MM.1S (cell line): ENCODE results near the gene PDS5B.

Source experiments
- DNase-seq: peaks from one replicate; pipeline ENCODE4 v3.0.0-alpha.2; 2015
- H2AFZ ChIP-seq: fragments of 300-600 bp; sonication (generic); 2 replicates; pipeline ENCODE4 v1.6.0; 2016; ENCODE audit warnings: antibody characterized with exemption, low read length
- H3F3A ChIP-seq: fragments of 300-600 bp; sonication (generic); 2 replicates; pipeline ENCODE4 v1.6.1; 2016; ENCODE audit warnings: mild to moderate bottlenecking, antibody characterized with exemption, low read length, moderate library complexity, mixed read lengths; ENCODE audit not compliant: insufficient read depth
- H3K27ac ChIP-seq: fragments of 300-600 bp; sonication (generic); 2 replicates; pipeline ENCODE4 v1.5.1; 2016; ENCODE audit warnings: mild to moderate bottlenecking, low read length
- H3K27me3 ChIP-seq: fragments of 300-600 bp; sonication (generic); replicated peaks from 2 replicates; pipeline ENCODE4 v1.6.0; 2016; ENCODE audit warnings: low read length; ENCODE audit not compliant: insufficient read depth
- H3K36me3 ChIP-seq: fragments of 300-600 bp; sonication (generic); replicated peaks from 2 replicates; pipeline ENCODE4 v1.6.1; 2016; ENCODE audit warnings: mild to moderate bottlenecking, low read length, mixed read lengths; ENCODE audit not compliant: insufficient read depth
- H3K4me1 ChIP-seq: fragments of 300-600 bp; sonication (generic); 2 replicates; pipeline ENCODE4 v1.6.1; 2016; ENCODE audit warnings: low read length, mixed read lengths
- H3K4me2 ChIP-seq: fragments of 300-600 bp; sonication (generic); 2 replicates; pipeline ENCODE4 v1.6.0; 2016; ENCODE audit warnings: low read depth, low read length
- H3K4me3 ChIP-seq: fragments of 300-600 bp; sonication (generic); 2 replicates; pipeline ENCODE4 v1.5.1; 2016; ENCODE audit warnings: low read length, mixed read lengths
- H3K79me2 ChIP-seq: fragments of 300-600 bp; sonication (generic); 2 replicates; pipeline ENCODE4 v1.6.1; 2016; ENCODE audit warnings: mixed run types, low read length, mixed read lengths
- H3K9ac ChIP-seq: fragments of 300-600 bp; sonication (generic); 2 replicates; pipeline ENCODE4 v1.6.1; 2016; ENCODE audit warnings: low read length, mixed read lengths
- H3K9me2 ChIP-seq: fragments of 300-600 bp; sonication (generic); replicated peaks from 2 replicates; pipeline ENCODE4 v1.6.1; 2016; ENCODE audit warnings: mild to moderate bottlenecking, low read length, mixed read lengths; ENCODE audit not compliant: insufficient read depth
- H3K9me3 ChIP-seq: fragments of 300-600 bp; sonication (generic); replicated peaks from 2 replicates; pipeline ENCODE4 v1.6.1; 2016; ENCODE audit warnings: mild to moderate bottlenecking, low read length, mixed read lengths; ENCODE audit not compliant: insufficient read depth
- H4K20me1 ChIP-seq: fragments of 300-600 bp; sonication (generic); 2 replicates; pipeline ENCODE4 v1.6.1; 2016; ENCODE audit warnings: mild to moderate bottlenecking, low read length, moderate library complexity, mixed read lengths; ENCODE audit not compliant: insufficient read depth
- CTCF ChIP-seq: fragments of 300-600 bp; sonication (generic); IDR thresholded peaks from 2 replicates; pipeline ENCODE4 v1.5.1; 2016; ENCODE audit warnings: antibody characterized with exemption, low read length, mixed read lengths
- EZH2 ChIP-seq: fragments of 300-600 bp; sonication (generic); optimal IDR thresholded peaks from 2 replicates; pipeline ENCODE3; 2017; ENCODE audit warnings: low read depth, mild to moderate bottlenecking, antibody characterized with exemption, low read length, mixed read lengths
- EZH2phosphoT487 ChIP-seq: fragments of 300-600 bp; sonication (generic); IDR thresholded peaks from 2 replicates; pipeline ENCODE4 v1.6.1; 2018; ENCODE audit warnings: antibody characterized with exemption, low read length

Gene PDS5B

DNA sequence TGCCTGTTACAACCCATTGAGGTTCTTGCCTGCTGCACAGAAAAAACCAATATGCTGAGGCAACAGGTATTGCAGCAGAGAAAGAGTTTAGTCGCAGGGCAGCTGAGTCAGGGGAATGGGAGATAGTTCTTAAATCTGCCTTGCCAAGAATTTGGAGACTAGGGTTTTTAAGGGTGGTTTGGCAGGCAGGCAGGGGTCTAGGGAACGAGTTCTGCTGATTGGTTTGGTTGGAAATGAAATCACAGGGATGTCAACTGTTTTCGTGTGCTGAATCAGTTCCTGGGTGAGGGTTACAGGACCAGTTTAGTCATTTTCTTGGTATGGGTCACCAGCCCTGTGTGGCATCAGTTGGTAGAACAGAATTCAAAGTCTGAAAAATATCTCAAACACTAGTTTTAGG lies 36.6 kb downstream of the PDS5B start:
- Histone ChIP-seq H3K4me3 (no peak overlapping the region), H3K36me3 (no peaks in the 10 kb centered on the region), H3K9me2 (no peaks in the 10 kb centered on the region), H3K9ac (no peak overlapping the region), H3K4me1 (no peaks in the 10 kb centered on the region), H2AFZ (no peak overlapping the region), H3K9me3 (no peaks in the 10 kb centered on the region), H3K4me2 (no peak overlapping the region), H4K20me1 (no peaks in the 10 kb centered on the region), H3K27me3 (no peaks in the 10 kb centered on the region), H3K27ac (no peak overlapping the region), H3F3A (no peaks in the 10 kb centered on the region), H3K79me2 (peaks cover 100% of the 10 kb centered on the region)
- DNase-seq = no peak
- TF ChIP-seq EZH2phosphoT487 = no peak
- TF ChIP-seq CTCF = no peak
- TF ChIP-seq EZH2 = no peak

- H3K9me3 ChIP-seq = no peaks in the 10 kb centered on the region
- peaks cover 100% of the 10 kb centered on the region for H3K79me2 ChIP-seq
- TF ChIP-seq CTCF (no peak), EZH2phosphoT487 (no peak), EZH2 (no peak)
- DNase-seq = no peak
- H4K20me1 ChIP-seq = no peaks in the 10 kb centered on the region
- H3K27me3 ChIP-seq = no peaks in the 10 kb centered on the region
- no peak overlapping the region for H3K4me2 ChIP-seq
- H3K9me2 ChIP-seq = no peaks in the 10 kb centered on the region
- H2AFZ ChIP-seq = no peak overlapping the region
- no peaks in the 10 kb centered on the region for H3F3A ChIP-seq
- no peak overlapping the region for H3K27ac ChIP-seq
- no peak overlapping the region for H3K9ac ChIP-seq
- no peak overlapping the region for H3K4me3 ChIP-seq
- no peaks in the 10 kb centered on the region for H3K36me3 ChIP-seq
- H3K4me1 ChIP-seq = no peaks in the 10 kb centered on the region
Observed at GRCh38 chr13:32624441-32624840, 38.2 kb downstream of the PDS5B start.

GRCh38 chr13:32627793-32628192 lies 41.5 kb downstream of the PDS5B start:
- peaks cover 98% of the 10 kb centered on the region for H3K79me2 ChIP-seq
- H4K20me1 ChIP-seq = no peaks in the 10 kb centered on the region

More at GRCh38 chr13:32627793-32628192, 41.5 kb downstream of the PDS5B start:
- Histone ChIP-seq H3K9ac (no peak overlapping the region), H3K4me2 (no peak overlapping the region), H3K4me1 (no peaks in the 10 kb centered on the region), H2AFZ (no peak overlapping the region), H3K4me3 (no peak overlapping the region), H3K9me2 (no peaks in the 10 kb centered on the region), H3K27me3 (no peaks in the 10 kb centered on the region), H3K36me3 (no peaks in the 10 kb centered on the region), H3K27ac (no peak overlapping the region), H3K9me3 (no peaks in the 10 kb centered on the region), H3F3A (no peaks in the 10 kb centered on the region)
- TF ChIP-seq CTCF (no peak), EZH2 (no peak), EZH2phosphoT487 (no peak)
- DNase-seq = no peak
